ENCODE data around the gene LRMDA. TPM values are rescaled to one million over a fixed set of nuclear protein-coding genes. Genes with fewer than 3 reads are reported as not detected.

LRMDA gene
- total and polyA plus RNA-seq, 2 of the 8 experiments (the other 6 are each of a cell fraction or from before 2014, with no cell fraction given): 0.86 to 2.8 TPM

DNA sequence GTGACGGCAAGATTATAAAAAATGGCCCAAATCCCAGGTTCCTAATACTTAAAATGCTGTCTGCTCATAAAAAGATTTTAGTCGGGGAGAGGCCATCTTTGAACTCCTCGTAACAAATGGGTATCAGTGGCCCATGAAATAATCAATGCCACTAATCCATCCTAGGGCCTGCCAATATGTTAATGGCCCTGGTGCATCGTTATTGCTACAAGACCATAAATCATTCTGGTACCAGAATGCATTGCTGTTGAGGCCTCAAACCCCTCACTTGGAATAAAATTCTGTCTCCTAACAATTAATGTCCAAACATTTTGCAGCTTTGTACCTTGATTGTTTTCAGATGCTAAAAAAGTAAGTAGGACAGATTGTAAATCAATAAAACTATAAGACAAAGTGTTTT is 290.6 kb downstream of the LRMDA start:
- Histone ChIP-seq H4K91ac (replicated peaks; ENCODE audit: insufficient read length, low read length) (no peak overlapping the region), H2BK15ac (ENCODE audit: low read length) (no peak overlapping the region)
- 82% methylated on average over 4 of the region's 4 CpGs; no CpG with 5 or more reads in 1 of the 2 experiments for WGBS, 2 experiments (ENCODE audit: extremely low coverage in 1 of 2, insufficient coverage in 1 of 2, insufficient read length in 1 of 2, insufficient replicate concordance in 2 of 2, low coverage in 1 of 2, low lambda C conversion rate in 2 of 2, missing lambda C conversion rate in 1 of 2)
- TF ChIP-seq, protein P1, sequence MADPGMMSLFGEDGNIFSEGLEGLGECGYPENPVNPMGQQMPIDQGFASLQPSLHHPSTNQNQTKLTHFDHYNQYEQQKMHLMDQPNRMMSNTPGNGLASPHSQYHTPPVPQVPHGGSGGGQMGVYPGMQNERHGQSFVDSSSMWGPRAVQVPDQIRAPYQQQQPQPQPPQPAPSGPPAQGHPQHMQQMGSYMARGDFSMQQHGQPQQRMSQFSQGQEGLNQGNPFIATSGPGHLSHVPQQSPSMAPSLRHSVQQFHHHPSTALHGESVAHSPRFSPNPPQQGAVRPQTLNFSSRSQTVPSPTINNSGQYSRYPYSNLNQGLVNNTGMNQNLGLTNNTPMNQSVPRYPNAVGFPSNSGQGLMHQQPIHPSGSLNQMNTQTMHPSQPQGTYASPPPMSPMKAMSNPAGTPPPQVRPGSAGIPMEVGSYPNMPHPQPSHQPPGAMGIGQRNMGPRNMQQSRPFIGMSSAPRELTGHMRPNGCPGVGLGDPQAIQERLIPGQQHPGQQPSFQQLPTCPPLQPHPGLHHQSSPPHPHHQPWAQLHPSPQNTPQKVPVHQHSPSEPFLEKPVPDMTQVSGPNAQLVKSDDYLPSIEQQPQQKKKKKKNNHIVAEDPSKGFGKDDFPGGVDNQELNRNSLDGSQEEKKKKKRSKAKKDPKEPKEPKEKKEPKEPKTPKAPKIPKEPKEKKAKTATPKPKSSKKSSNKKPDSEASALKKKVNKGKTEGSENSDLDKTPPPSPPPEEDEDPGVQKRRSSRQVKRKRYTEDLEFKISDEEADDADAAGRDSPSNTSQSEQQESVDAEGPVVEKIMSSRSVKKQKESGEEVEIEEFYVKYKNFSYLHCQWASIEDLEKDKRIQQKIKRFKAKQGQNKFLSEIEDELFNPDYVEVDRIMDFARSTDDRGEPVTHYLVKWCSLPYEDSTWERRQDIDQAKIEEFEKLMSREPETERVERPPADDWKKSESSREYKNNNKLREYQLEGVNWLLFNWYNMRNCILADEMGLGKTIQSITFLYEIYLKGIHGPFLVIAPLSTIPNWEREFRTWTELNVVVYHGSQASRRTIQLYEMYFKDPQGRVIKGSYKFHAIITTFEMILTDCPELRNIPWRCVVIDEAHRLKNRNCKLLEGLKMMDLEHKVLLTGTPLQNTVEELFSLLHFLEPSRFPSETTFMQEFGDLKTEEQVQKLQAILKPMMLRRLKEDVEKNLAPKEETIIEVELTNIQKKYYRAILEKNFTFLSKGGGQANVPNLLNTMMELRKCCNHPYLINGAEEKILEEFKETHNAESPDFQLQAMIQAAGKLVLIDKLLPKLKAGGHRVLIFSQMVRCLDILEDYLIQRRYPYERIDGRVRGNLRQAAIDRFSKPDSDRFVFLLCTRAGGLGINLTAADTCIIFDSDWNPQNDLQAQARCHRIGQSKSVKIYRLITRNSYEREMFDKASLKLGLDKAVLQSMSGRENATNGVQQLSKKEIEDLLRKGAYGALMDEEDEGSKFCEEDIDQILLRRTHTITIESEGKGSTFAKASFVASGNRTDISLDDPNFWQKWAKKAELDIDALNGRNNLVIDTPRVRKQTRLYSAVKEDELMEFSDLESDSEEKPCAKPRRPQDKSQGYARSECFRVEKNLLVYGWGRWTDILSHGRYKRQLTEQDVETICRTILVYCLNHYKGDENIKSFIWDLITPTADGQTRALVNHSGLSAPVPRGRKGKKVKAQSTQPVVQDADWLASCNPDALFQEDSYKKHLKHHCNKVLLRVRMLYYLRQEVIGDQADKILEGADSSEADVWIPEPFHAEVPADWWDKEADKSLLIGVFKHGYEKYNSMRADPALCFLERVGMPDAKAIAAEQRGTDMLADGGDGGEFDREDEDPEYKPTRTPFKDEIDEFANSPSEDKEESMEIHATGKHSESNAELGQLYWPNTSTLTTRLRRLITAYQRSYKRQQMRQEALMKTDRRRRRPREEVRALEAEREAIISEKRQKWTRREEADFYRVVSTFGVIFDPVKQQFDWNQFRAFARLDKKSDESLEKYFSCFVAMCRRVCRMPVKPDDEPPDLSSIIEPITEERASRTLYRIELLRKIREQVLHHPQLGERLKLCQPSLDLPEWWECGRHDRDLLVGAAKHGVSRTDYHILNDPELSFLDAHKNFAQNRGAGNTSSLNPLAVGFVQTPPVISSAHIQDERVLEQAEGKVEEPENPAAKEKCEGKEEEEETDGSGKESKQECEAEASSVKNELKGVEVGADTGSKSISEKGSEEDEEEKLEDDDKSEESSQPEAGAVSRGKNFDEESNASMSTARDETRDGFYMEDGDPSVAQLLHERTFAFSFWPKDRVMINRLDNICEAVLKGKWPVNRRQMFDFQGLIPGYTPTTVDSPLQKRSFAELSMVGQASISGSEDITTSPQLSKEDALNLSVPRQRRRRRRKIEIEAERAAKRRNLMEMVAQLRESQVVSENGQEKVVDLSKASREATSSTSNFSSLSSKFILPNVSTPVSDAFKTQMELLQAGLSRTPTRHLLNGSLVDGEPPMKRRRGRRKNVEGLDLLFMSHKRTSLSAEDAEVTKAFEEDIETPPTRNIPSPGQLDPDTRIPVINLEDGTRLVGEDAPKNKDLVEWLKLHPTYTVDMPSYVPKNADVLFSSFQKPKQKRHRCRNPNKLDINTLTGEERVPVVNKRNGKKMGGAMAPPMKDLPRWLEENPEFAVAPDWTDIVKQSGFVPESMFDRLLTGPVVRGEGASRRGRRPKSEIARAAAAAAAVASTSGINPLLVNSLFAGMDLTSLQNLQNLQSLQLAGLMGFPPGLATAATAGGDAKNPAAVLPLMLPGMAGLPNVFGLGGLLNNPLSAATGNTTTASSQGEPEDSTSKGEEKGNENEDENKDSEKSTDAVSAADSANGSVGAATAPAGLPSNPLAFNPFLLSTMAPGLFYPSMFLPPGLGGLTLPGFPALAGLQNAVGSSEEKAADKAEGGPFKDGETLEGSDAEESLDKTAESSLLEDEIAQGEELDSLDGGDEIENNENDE (IDR thresholded peaks at IDR 0.05; ENCODE audit: insufficient replicate concordance, low read length): no peak

More for the DNA sequence above, 290.6 kb downstream of the LRMDA start:
- no peak overlapping the region for H2AFZ ChIP-seq (ENCODE audit: low read length)
- no peaks in the 10 kb centered on the region for H3K79me1 ChIP-seq (ENCODE audit: low read depth, low read length)
- FAIRE-seq: no peak
- CTCF ChIA-PET (ENCODE audit: partially characterized antibody): no interaction called here
- no peaks in the 10 kb centered on the region for H3K23me2 ChIP-seq (ENCODE audit: low read depth, low read length)
- H3K9ac ChIP-seq (replicated peaks in 1 of 4; ENCODE audit: extremely low read depth in 1 of 4, low read depth in 3 of 4, low read length in 3 of 4): no peak overlapping the region
- H3K36me3 ChIP-seq (ENCODE audit: control insufficient read depth in 2 of 4, insufficient read depth in 4 of 4, low read length in 3 of 4): no peaks in the 10 kb centered on the region
- H3K9me3 ChIP-seq (ENCODE audit: insufficient read depth in 2 of 2, low read depth in 1 of 2, low read length in 1 of 2): no peaks in the 10 kb centered on the region
- no peak overlapping the region for H2BK12ac ChIP-seq (ENCODE audit: low read depth, low read length)
- H2BK20ac ChIP-seq (ENCODE audit: low read length): no peak overlapping the region
- H3K4ac ChIP-seq (replicated peaks; ENCODE audit: insufficient read length, low read depth, low read length): no peak overlapping the region
- H3K56ac ChIP-seq (replicated peaks; ENCODE audit: insufficient read length, low read depth, low read length): no peak overlapping the region
- no peak overlapping the region for H3K4me3 ChIP-seq (ENCODE audit: extremely low read depth in 1 of 4, insufficient read depth in 2 of 4, low read depth in 3 of 4, low read length in 4 of 4)
- H3K79me2 ChIP-seq (ENCODE audit: control insufficient read depth in 1 of 2, insufficient read depth in 2 of 2, low read length in 2 of 2): no peaks in the 10 kb centered on the region
- no peak overlapping the region for H3K14ac ChIP-seq (ENCODE audit: insufficient read length)
- no peak overlapping the region for H3K27ac ChIP-seq (ENCODE audit: low read depth, low read length)
- no peak overlapping the region for H4K8ac ChIP-seq (ENCODE audit: extremely low read depth, insufficient read depth, low read length)
- H3K27me3 ChIP-seq (replicated peaks in 1 of 4; ENCODE audit: control insufficient read depth in 3 of 4, extremely low read depth in 1 of 4, insufficient read depth in 3 of 4, low read length in 3 of 4): no peaks in the 10 kb centered on the region
- no peak overlapping the region for H3K4me2 ChIP-seq (ENCODE audit: insufficient read depth in 1 of 2, low read depth in 2 of 2, low read length in 2 of 2)
- POLR2A ChIA-PET (ENCODE audit: partially characterized antibody): no interaction called here
- no peak overlapping the region for H3K23ac ChIP-seq (ENCODE audit: insufficient read length)
- H3K4me1 ChIP-seq (replicated peaks in 1 of 4; ENCODE audit: control insufficient read depth in 3 of 4, insufficient read depth in 4 of 4, low read length in 3 of 4): no peaks in the 10 kb centered on the region
- H4K5ac ChIP-seq (ENCODE audit: insufficient read length, low read depth, low read length): no peak overlapping the region
- no peak overlapping the region for H2BK5ac ChIP-seq (ENCODE audit: low read depth, low read length)
- no peak overlapping the region for H3K18ac ChIP-seq (ENCODE audit: extremely low read depth, low read length)
- no peak for DNase-seq (ENCODE audit: low read depth in 1 of 2, low spot score in 2 of 2)
- H2AK5ac ChIP-seq (ENCODE audit: low read depth, low read length): no peak overlapping the region
- no peaks in the 10 kb centered on the region for H4K20me1 ChIP-seq (replicated peaks in 1 of 2; ENCODE audit: control insufficient read depth in 1 of 2, insufficient read depth in 2 of 2, low read length in 2 of 2)
- no peak overlapping the region for H2BK120ac ChIP-seq (replicated peaks; ENCODE audit: low read depth, low read length)
